Aorta (tissue), 5 donors: Measurements from ENCODE around the gene HOOK2. TPM values are rescaled to one million over a fixed set of nuclear protein-coding genes. Genes with fewer than 3 reads are reported as not detected.
"Not testable (repeated sequence)": the region's sequence is repeated elsewhere in the genome, so short reads cannot be mapped to it uniquely, and the experiment has no call there.

Experiments used
- ATAC-seq: fragments of 200-7000 bp; cut with Tn5 transposase; one replicate; pipeline ENCODE4 v1.9.1; 2022; ENCODE audit warnings: moderate library complexity; ENCODE audit not compliant: low FRiP score
- DNase-seq, 2 donors: peaks; one replicate each; pipeline ENCODE4 v3.0.0-alpha.2; 2020
- H3K27ac ChIP-seq, 2 donors: one replicate each; pipeline ENCODE4 v1.5.1; 2013; ENCODE audit warnings: low read length in 2 of 2, mild to moderate bottlenecking in 2 of 2, moderate library complexity in 2 of 2, control low read depth in 1 of 2, inconsistent platforms in 1 of 2, low read depth in 1 of 2
- H3K27me3 ChIP-seq, 2 donors: one replicate each; pipeline ENCODE4 v1.6.1; 2013; ENCODE audit warnings: control low read depth in 1 of 2, low read length in 1 of 2, mild to moderate bottlenecking in 1 of 2, moderate library complexity in 1 of 2; ENCODE audit not compliant: insufficient read depth in 2 of 2, control insufficient read depth in 1 of 2
- H3K36me3 ChIP-seq, 2 donors: one replicate each; pipeline ENCODE4 v1.6.1; 2013; ENCODE audit warnings: control low read depth in 1 of 2, low read length in 1 of 2, mild to moderate bottlenecking in 1 of 2; ENCODE audit not compliant: insufficient read depth in 2 of 2, control insufficient read depth in 1 of 2
- H3K4me1 ChIP-seq, 2 donors: one replicate each; pipeline ENCODE4 v1.6.1; 2013; ENCODE audit warnings: low read length in 2 of 2, control low read depth in 1 of 2, mild to moderate bottlenecking in 1 of 2, moderate library complexity in 1 of 2; ENCODE audit not compliant: insufficient read depth in 2 of 2, control insufficient read depth in 1 of 2
- H3K4me3 ChIP-seq, 2 donors: one replicate each; pipeline ENCODE4 v1.5.1; 2013; ENCODE audit warnings: low read length in 2 of 2, control low read depth in 1 of 2, mild to moderate bottlenecking in 1 of 2
- H3K9me3 ChIP-seq: one replicate; pipeline ENCODE4 v1.6.1; 2013; ENCODE audit warnings: mild to moderate bottlenecking, low read length; ENCODE audit not compliant: control insufficient read depth
- WGBS, 2 donors: extraction: QIAGEN DNeasy Blood & Tissue Kit; methylation state at CpG; one replicate each; pipeline ENCODE4 v1.1.7; 2013; 5-methylcytosine and 5-hydroxymethylcytosine counted together
- intact Hi-C, 2 donors: fragments of 100-400 bp; cut with DNase I; formaldehyde crosslinking; loops; one replicate each; pipeline versions ENCODE4 v1.14.2 to v1.15.0; 2022
- polyA plus RNA-seq, 2 donors: library from polyadenylated mRNA; stranded (reverse); fragments of 200-250 nt; gene quantifications; one replicate each; pipeline ENCODE4 v1.2.3, GENCODE V29; 2013
- total RNA-seq, 2 donors: library from RNA; stranded (reverse); fragmentation: NEBNext Ultra II Directional; extraction: Animal tissue kit (Norgen Biotek cat#: 25700); gene quantifications; one replicate each; pipeline ENCODE4 v1.2.1, GENCODE V29; 2021
- donor health status: healthy with polysubstance abuse.
- donor health status: Bipolar disorder and iron deficiency.
- donor health status: DM: no; HTN: no; CAD: no.
- donor health status: DM: no; HTN: no; CAD: no.
- donor health status: DM: yes; HTN: yes; CAD: no.

Gene HOOK2
- total and polyA plus RNA-seq, 4 donors, result 14.4 to 92.5 (median 37.0) TPM

GRCh38 chr19:12802267-12803106, 27.1 kb upstream of the HOOK2 start:
- Histone ChIP-seq H3K4me3 (peak overlapping the region; percentile 51 to 59), H3K27ac (no peak overlapping the region), H3K4me1 (no peaks in the 10 kb centered on the region), H3K9me3 (no peaks in the 10 kb centered on the region), H3K36me3 (no peaks in the 10 kb centered on the region), H3K27me3 (no peaks in the 10 kb centered on the region)
- no peak for DNase-seq
- ATAC-seq, result no peak
- WGBS, 2 donors, result 42 to 44% methylated on average over 22 of the region's 22 CpGs
- intact Hi-C loops, result loop anchor here in 1 of 2 donors (5.0 kb wide), 1 partner anchor 40 kb away; no protein-coding TSS in a partner anchor

- intact Hi-C loops, result loop anchor here in 1 of 2 donors (5.0 kb wide), 1 partner anchor 39 kb away; no protein-coding TSS in a partner anchor
- 0 to 1% methylated on average over 62 to 78 of the region's 78 CpGs for WGBS, 2 donors
- no peaks in the 10 kb centered on the region for H3K36me3 ChIP-seq
- H3K4me3 ChIP-seq, result peak within 1 kb of the TSS; percentile 51 to 59
- H3K27me3 ChIP-seq, result no peaks in the 10 kb centered on the region
- DNase-seq, result peak; percentile 86 to 92
- H3K4me1 ChIP-seq, result no peaks in the 10 kb centered on the region
- no peaks in the 10 kb centered on the region for H3K9me3 ChIP-seq
- peak; percentile 84 for ATAC-seq
- H3K27ac ChIP-seq, result peak within 1 kb of the TSS in 1 of 2 donors; percentile 16
These were observed 26.3 kb upstream of the HOOK2 start, which contains the start of the genes PRDX2 and THSD8 for GRCh38 chr19:12801466-12802266. Gene PRDX2 (minus strand): TSS chr19:12801800. CDS start chr19:12801261, 539 bp downstream. Gene THSD8 (plus strand): TSS chr19:12802069. CDS start chr19:12802072, 3 bp downstream.

- Histone ChIP-seq H3K27ac (peak overlapping the region in 1 of 2 donors; percentile 16), H3K4me3 (peak overlapping the region; percentile 51 to 59), H3K4me1 (no peaks in the 10 kb centered on the region), H3K36me3 (no peaks in the 10 kb centered on the region), H3K9me3 (no peaks in the 10 kb centered on the region), H3K27me3 (no peaks in the 10 kb centered on the region)
- ATAC-seq, result peak; percentile 31
- peak in 1 of 2 donors; percentile 80 for DNase-seq
- WGBS, 2 donors, result 9 to 11% methylated on average over 38 of the region's 38 CpGs
- intact Hi-C loops, result loop anchor here in 1 of 2 donors (5.0 kb wide), 1 partner anchor 39 kb away; no protein-coding TSS in a partner anchor
These were observed 25.6 kb upstream of the HOOK2 start for GRCh38 chr19:12800923-12801465.

GRCh38 chr19:12800466-12800770, 25.1 kb upstream of the HOOK2 start:
- Histone ChIP-seq H3K36me3 (no peaks in the 10 kb centered on the region), H3K27ac (no peak overlapping the region), H3K4me3 (no peak overlapping the region), H3K4me1 (no peaks in the 10 kb centered on the region), H3K9me3 (no peaks in the 10 kb centered on the region), H3K27me3 (no peaks in the 10 kb centered on the region)
- WGBS, 2 donors, result 80 to 86% methylated on average over 1 of the region's 1 CpG
- intact Hi-C loops, result loop anchor here in 1 of 2 donors (5.0 kb wide), 1 partner anchor 38 kb away; no protein-coding TSS in a partner anchor
- no peak for DNase-seq
- no peak for ATAC-seq

GRCh38 chr19:12799742-12800465, 24.6 kb upstream of the HOOK2 start:
- H3K36me3 ChIP-seq, result no peaks in the 10 kb centered on the region
- 87 to 90% methylated on average over 18 of the region's 18 CpGs for WGBS, 2 donors
- no peak for ATAC-seq
- H3K9me3 ChIP-seq, result no peaks in the 10 kb centered on the region
- no peaks in the 10 kb centered on the region for H3K27me3 ChIP-seq
- DNase-seq, result no peak
- intact Hi-C loops, result loop anchor here (5.0 to 10.0 kb wide), 3 partner anchors 38 to 1045 kb away; partner anchors contain the start of gene TNPO2 (in 1 of the 2)
- no peak overlapping the region for H3K4me3 ChIP-seq
- H3K4me1 ChIP-seq, result no peaks in the 10 kb centered on the region
- H3K27ac ChIP-seq, result no peak overlapping the region

- not testable (repeated sequence) for H3K27me3 ChIP-seq, H3K4me3 ChIP-seq, H3K36me3 ChIP-seq, DNase-seq, ATAC-seq, H3K9me3 ChIP-seq, H3K4me1 ChIP-seq, H3K27ac ChIP-seq
- WGBS, 2 donors, result 92 to 93% methylated on average over 7 of the region's 7 CpGs
- intact Hi-C loops, result loop anchor here (5.0 to 10.0 kb wide), 3 partner anchors 35 to 1047 kb away; partner anchors contain the start of gene TNPO2 (in 1 of the 2)
These were observed 22.3 kb upstream of the HOOK2 start for GRCh38 chr19:12797607-12798006.

- 90 to 93% methylated on average over 6 of the region's 6 CpGs for WGBS, 2 donors
- intact Hi-C loops, result loop anchor here (5.0 to 10.0 kb wide), 3 partner anchors 35 to 1048 kb away; partner anchors contain the start of gene TNPO2 (in 1 of the 2)
- Histone ChIP-seq H3K27ac (no peak overlapping the region), H3K9me3 (no peaks in the 10 kb centered on the region), H3K27me3 (peaks cover 0 to 2% of the 10 kb centered on the region in 2 donors), H3K4me1 (no peaks in the 10 kb centered on the region), H3K4me3 (no peak overlapping the region), H3K36me3 (no peaks in the 10 kb centered on the region)
- ATAC-seq (no peak), DNase-seq (no peak)
These were observed 21.8 kb upstream of the HOOK2 start for GRCh38 chr19:12797141-12797587.
